ENCODE results near the gene C1QB. TPM values are rescaled to one million over a fixed set of nuclear protein-coding genes. Genes with fewer than 3 reads are reported as not detected.

C1QB gene
- total RNA-seq, 6 experiments from 2014 or later: 69.8 to 330 (median 152) TPM

- Histone ChIP-seq H3K4me1 (no peaks in the 10 kb centered on the region), H3K36me3 (no peaks in the 10 kb centered on the region), H3K4me3 (no peak overlapping the region), H3K27ac (no peak overlapping the region), H3K9me3 (no peaks in the 10 kb centered on the region), H3K27me3 (no peaks in the 10 kb centered on the region)
- intact Hi-C loops (cut with DNase I): loop anchor here in 1 of 2 donors (10.0 kb wide), 1 partner anchor 195 kb away; no protein-coding TSS in a partner anchor
- WGBS (ENCODE audit: insufficient coverage, low coverage, low lambda C conversion rate, missing lambda C conversion rate): 79% methylated on average over 7 of the region's 11 CpGs
- ATAC-seq: no peak
- DNase-seq: no peak
- TF ChIP-seq CTCF (IDR thresholded peaks at IDR 0.05) (no peak), POLR2A (IDR thresholded peaks at IDR 0.05) (no peak)
Measured at GRCh38 chr1:22689505-22689904, 36.5 kb downstream of the C1QB start.

- no peaks in the 10 kb centered on the region for H3K36me3 ChIP-seq
- H3K4me3 ChIP-seq: no peak overlapping the region
- WGBS (ENCODE audit: insufficient coverage, low coverage, low lambda C conversion rate, missing lambda C conversion rate): 72% methylated on average over 13 of the region's 13 CpGs
- no peaks in the 10 kb centered on the region for H3K4me1 ChIP-seq
- no peaks in the 10 kb centered on the region for H3K27me3 ChIP-seq
- no peaks in the 10 kb centered on the region for H3K9me3 ChIP-seq
- ATAC-seq: no peak
- intact Hi-C loops (cut with DNase I): no loop called here
- DNase-seq: no peak
- no peak overlapping the region for H3K27ac ChIP-seq
- TF ChIP-seq POLR2A (IDR thresholded peaks at IDR 0.05) (no peak), CTCF (IDR thresholded peaks at IDR 0.05) (no peak)
Measured at GRCh38 chr1:22691031-22691753, 38.2 kb downstream of the C1QB start.

- Histone ChIP-seq H3K27me3 (no peaks in the 10 kb centered on the region), H3K4me3 (no peak overlapping the region), H3K4me1 (no peaks in the 10 kb centered on the region), H3K9me3 (no peaks in the 10 kb centered on the region), H3K27ac (no peak overlapping the region), H3K36me3 (no peaks in the 10 kb centered on the region)
- ATAC-seq (no peak), DNase-seq (no peak)
- TF ChIP-seq POLR2A (IDR thresholded peaks at IDR 0.05) (no peak), CTCF (IDR thresholded peaks at IDR 0.05) (no peak)
- 80% methylated on average over 1 of the region's 5 CpGs for WGBS (ENCODE audit: insufficient coverage, low coverage, low lambda C conversion rate, missing lambda C conversion rate)
- intact Hi-C loops (cut with DNase I): no loop called here
Measured at GRCh38 chr1:22694172-22694571, 41.1 kb downstream of the C1QB start.

- WGBS (ENCODE audit: insufficient coverage, low coverage, low lambda C conversion rate, missing lambda C conversion rate): 69% methylated on average over 3 of the region's 3 CpGs
- Histone ChIP-seq H3K4me3 (no peak overlapping the region), H3K36me3 (no peaks in the 10 kb centered on the region), H3K27ac (no peak overlapping the region), H3K27me3 (no peaks in the 10 kb centered on the region), H3K4me1 (no peaks in the 10 kb centered on the region), H3K9me3 (no peaks in the 10 kb centered on the region)
- DNase-seq (no peak), ATAC-seq (no peak)
- intact Hi-C loops (cut with DNase I): no loop called here
- no peak for TF ChIP-seq CTCF (IDR thresholded peaks at IDR 0.05)
- no peak for TF ChIP-seq POLR2A (IDR thresholded peaks at IDR 0.05)
Measured at GRCh38 chr1:22696610-22697009, 43.6 kb downstream of the C1QB start.

All from right lobe of liver (tissue), 6 donors.